NCI-H748 (cell line): Measurements from ENCODE around the gene OMA1.
"Not testable (repeated sequence)": the region's sequence is repeated elsewhere in the genome, so short reads cannot be mapped to it uniquely, and the experiment has no call there.

Source experiments
- DNase-seq: peaks from one replicate; lab custom pipeline; 2025; ENCODE audit not compliant: unreplicated experiment; lab: John Stamatoyannopoulos, UW

OMA1 gene

DNA sequence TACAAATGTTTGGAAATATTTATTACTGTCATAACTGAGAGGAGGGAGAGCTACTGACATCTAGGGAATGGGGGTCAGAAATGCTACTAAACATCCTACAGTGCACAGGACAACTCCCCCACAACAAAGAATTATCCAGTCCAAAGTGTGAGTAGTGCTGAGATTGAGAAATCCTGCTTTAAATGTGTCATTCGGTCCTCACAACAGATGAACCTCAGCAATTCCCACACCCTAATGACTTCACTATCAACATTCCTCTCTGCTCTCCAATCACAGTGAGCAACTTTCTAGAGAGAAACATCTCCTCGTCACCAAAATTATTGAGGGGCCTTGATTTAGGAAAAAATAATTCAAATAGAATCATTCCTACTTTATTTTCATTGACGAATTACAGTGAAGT is 18.0 kb downstream of the OMA1 start:
- no peak for DNase-seq

DNA sequence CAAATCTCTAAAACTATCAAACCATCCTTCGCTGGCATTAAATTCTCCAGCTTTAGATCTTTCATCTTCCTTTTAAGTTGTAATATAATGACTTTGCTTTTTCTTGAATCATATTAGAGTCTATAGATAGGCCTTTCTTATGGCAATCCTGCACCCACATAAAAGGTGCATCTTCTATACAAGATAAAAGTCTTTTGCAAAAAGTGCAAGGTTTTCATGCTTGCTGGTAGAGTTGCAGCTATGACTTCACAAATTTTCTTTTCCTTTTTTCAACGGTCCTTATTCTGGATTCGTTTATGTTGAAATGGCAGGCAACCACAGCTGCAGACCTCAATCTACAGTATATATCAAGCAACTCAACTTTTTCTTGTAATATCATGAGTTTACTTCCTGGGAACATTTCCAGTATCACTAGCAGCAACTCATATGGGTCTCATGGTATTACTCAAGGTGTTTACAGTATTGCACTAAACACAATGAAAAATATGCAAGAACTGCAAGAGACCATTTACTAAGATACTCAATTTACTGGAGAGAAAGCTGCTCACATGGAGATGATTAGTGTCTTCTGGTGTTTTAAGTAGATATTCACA is 22.1 kb downstream of the OMA1 start:
- no peak for DNase-seq

DNA sequence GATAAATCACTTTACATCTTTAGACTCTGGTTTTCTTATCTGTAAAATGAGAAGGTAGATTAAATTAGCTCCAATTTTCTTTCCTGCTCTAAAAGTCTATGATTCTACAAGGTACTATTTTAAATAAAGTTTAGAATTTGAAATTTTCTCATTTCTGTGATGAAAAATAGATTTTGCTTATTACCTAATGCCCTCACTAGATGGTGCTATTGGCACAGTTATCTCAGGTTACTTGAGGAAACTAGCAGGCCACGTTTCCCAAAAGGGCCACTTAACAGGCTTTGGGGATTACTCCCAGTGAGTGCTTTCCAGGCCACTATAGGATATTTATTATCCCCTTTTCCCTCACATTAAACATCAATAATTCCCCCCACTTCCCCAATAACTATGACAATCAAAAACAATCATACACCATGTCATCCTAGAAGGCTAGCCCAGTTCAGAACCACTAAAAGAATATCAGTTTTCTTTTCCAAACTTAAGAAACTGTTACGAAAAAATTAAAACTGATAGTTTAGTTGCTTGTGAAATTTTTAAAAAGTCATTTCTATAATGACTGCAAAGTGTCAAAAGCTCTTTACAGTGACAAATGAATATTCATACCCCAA is 30.6 kb downstream of the OMA1 start:
- peak; percentile 82 for DNase-seq

DNA sequence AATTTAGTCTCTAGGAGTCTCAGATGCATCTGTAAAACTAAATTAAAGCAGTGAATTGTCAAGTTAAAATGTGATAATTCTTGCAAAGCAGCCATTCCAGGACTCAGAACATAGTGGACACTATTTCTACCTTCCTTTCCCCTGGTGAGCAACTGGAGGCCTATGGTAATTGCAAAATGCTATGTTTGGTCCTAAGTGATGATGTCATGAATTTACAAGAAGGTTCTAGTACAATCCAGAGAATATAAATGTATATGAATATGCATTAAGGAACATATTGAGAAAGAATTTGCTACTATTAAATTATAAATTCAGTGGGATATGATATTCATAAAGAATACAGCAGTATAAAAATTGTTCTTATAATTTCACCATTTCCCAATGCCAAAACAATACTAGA is 32.6 kb downstream of the OMA1 start:
- DNase-seq, result no peak

DNA sequence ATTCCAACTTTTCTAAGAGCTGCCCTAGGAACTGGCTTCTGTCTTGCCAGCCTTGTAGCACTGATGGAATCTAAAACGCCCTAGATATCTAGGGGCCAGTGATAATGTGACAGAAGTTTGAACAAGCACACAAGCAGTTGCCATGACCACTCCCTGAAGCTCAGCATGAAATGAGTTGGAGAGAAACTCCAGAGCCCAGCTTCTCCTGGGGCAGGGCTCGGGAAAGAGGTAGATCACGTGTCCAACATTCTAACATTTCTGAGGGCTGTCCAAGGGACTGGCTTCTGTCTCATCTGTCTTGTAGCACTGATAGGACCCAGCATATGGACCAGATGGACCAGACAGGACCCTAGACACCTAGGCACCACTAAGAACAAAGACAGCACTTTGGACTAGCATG is 37.9 kb downstream of the OMA1 start:
- no peak for DNase-seq

DNA sequence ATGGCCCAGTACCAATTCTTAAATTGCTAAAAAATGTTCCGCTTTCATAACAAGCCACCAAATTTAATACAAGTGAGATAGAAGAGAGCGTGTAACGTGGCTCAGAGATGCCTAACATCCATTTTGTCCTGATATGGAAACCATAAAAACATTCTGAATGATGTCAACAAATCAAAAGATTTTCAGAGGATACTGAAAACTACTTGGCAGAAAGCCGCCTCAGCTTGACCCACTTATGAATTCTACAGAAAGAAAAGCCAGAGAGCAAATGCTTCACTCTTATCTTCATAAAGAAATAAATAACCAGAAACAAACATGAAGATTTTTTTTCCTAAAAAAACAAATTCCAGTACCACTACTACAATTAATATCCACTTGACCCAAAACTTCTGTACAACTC is 41.2 kb downstream of the OMA1 start:
- DNase-seq, result no peak

DNA sequence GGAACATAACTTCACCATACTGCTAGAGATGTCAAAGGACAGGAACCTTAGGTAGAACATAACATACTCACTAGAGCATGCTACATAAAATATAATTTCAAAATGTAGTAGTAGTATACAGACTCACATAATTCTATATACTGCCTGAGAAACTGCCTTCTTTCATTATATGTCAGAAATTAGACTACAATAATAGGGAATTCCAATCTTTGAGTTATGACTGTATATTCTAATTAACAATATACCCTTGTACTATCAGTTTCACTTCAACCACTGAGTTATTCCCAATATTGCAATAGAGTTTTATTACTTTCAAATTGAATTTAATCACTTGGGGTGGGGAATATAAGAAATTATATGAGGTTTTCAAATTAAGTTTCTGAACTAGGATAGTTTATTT is 44.0 kb downstream of the OMA1 start:
- DNase-seq, result no peak

DNA sequence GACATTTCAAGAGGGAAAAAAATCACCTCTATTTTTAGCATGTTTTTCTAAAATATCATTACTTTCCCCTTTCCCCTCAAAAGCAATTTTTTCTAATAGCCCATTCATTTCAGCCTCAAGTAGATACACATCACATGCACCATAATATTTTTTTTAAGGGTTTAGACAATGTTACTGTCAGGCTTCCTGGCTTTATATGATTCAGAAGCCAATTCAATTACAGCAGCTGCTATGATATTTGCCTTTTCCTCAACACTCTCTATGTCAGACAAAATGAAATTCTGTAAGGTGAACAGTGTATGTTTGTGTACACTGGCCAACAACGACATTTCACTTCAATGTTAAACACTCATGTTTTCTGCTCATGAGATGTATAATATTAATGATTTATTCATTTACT is 46.5 kb downstream of the OMA1 start:
- DNase-seq, result peak; percentile 53

DNA sequence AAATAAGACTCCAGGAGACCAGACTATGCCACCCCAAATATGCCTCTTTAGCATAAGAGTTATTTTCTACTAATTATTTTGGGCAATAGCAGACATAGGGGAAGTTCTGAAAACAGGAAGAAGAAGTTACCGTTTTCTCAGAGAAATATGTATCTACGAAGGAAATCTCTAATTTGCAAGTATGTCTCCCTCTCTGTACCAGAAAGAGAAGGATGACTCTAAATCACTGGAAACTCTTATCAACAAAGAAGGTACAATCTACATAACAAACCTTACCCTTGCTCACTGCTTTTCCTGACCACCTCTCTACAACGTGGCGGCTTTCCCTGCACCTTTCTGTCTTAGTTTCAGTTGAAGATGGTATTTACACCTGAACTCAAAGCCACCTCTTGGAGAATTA is 49.0 kb downstream of the OMA1 start:
- no peak for DNase-seq

DNA sequence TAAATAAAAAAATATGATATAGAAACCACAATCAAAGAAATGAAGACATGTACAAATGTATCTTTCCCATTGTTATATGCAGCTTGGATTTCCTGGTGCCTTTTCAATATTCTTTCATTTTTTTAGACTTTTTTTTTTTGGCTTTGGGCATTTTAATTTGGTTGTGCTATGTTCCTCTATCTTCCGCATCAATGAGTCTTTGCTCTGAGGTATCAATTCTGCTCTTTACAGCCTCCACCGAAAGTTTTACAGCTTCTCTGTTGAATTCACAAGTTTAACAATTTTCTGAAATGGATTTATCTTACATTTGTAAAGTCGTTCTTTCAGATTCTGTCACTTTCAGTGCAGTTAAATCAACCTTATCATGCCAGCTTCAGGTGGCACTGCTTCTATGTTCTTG is 50.5 kb downstream of the OMA1 start:
- DNase-seq, result no peak

DNA sequence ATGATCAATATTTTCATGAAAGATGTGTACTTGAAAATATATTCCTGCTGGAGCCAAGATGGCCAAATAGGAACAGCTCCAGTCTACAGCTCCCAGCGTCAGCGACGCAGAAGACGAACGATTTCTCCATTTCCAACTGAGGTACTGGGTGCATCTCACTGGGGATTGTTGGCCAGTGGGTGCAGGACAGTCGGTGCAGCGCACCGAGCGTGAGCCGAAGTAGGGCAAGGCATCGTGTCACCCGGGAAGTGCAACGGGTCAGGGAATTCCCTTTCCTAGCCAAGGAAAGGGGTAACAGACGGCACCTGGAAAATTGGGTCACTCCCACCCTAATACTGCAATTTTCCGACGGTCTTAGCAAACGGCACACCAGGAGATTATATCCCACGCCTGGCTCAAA is 57.6 kb downstream of the OMA1 start:
- DNase-seq, result not testable (repeated sequence)

DNA sequence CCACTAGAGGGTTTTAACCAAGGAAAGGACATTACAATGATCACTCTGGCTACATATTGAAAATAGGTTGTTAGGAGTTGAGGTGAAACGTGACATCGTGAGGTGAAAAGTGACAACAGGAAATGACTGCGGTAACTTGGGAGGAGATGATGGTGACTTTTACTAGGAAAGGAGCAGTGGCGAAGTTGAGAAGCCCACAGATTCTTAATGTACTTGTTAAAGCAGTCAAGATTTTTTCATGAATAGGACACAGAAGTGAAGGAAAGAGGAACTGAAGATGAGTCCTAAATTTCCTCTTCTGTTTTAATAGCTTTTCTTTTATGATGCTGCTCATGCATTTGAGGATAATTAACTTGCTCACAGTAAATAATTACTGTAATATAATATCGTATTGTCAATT is 59.5 kb downstream of the OMA1 start:
- DNase-seq, result no peak

DNA sequence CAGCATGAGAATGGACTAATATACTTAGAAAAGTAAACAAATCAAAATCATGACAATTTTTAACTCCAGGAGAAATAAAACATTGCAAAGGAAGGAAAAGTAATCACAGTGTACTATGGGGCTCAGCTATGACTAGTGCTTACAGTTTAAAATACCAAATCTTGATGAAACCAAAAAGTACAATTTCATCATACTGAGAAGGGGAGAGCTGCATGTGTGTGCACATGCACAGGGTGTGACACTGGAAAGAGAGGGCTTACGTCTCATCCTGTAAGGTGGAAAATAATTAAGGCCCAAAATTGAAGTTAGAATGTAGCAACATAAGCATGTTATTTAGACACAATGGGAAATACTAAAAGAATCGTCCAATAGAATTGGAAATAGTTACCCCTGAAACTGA is 64.6 kb downstream of the OMA1 start:
- DNase-seq, result no peak

DNA sequence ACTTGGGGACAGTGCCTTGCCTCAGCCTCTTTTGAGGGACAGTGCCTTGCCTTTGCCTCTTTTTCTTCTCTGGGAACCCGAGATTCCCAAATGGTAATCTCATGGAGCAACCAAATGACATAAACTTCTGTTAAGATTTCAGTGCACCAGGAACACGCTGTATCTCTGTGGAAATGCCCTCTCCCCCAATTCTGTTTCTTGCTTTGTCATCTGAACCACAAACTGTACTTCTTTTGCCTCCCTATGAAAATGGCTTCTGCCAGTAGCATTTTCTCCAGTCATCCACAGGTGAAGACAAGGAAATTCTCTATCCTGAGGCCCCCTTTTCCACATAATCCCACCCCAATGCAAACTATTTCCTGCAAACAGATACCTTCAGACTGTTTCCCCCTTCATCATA is 66.3 kb downstream of the OMA1 start:
- no peak for DNase-seq

DNA sequence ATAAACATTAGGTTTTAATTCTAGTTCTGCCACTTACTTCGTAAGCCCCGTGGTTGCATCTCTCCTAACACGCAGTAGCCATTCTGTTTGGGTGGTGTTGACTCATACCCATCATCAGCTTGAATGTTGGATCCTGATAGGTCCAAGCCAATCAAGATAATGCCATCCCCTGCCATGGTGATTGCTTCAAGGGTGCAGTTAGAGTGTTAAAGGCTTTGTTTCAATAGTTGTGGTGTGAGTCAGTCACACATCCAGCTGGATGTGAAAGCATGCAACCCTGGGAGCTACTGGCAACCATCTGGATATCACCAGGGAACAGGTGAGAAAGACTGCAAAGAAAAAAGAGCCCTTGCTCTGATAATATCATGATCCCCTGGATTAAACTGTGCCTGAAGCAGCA is 69.1 kb downstream of the OMA1 start:
- no peak for DNase-seq

DNA sequence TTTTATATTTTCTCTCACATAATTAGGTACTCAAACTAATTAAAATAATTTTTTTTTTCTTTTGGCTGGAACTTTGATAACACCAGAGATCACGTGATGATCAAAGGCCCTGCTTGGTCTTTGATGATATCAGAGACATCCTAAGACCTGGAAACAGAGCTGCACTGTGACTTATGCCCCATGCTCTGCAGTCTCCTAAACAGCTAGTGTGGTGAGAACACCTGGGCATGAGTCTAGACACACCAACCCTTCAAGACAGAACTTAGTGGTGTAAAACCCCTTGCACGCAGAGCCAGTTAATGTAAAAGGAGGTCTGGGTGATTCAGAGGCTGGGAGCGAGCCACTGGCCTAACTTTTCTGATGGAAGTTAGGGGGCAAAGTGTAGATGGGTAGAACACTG is 70.3 kb downstream of the OMA1 start:
- DNase-seq, result no peak

DNA sequence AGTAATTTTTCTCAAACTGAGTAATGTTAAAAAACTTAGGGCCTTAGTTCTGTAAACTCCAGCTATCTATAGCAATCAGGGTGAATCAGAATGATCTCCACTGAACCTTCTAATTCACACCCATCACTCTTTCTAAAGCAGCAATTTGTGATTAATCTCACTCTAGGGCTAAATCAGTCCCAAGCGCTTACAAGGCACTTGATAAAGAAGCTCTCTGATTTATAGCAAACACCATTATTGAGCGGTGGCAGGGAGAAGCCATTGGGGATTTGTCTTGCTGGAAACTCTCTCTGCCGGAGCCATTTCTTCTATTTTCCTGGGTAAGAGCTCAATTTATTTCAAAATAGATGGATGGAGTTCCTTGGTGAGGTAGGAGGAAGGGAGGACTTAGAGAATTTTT is 77.0 kb downstream of the OMA1 start:
- DNase-seq, result no peak

DNA sequence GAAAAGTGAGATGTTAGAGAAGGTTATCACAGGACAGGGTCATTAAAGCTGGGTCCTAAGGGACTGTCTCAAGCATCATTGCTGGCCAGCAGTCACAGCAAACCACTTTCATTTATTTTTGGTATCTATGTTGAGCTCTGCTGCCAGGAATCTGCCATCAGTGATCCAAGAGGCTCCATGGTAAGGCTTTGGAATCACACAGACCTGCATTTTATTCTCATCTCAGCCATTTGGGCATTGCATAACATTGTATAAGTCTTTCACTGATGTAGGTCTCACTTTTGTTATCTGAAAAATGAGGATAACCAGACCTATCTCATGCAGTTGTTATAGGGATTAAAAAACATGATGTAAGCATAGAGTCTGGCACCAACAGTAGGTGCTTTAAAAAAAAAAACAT is 77.5 kb downstream of the OMA1 start:
- DNase-seq, result no peak

DNA sequence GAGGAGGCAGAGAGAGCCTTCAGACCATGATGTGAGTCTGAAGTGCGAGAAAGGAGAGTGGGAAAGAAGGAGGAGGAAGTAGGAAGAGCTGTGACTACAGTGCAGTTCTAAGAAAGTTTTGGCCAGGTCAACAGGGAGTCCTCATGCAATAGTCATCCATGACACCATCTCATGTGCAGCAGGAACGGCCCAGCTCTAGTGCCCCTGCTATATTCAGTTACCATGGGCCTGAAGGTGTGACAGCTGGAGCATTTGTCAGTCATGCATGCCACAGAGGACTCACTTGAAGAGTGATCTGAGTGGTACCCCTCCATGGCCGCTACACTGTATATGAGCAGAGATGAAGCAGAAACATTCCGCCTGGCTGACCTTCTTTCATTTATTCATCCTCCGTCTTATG is 77.9 kb downstream of the OMA1 start:
- no peak for DNase-seq

DNA sequence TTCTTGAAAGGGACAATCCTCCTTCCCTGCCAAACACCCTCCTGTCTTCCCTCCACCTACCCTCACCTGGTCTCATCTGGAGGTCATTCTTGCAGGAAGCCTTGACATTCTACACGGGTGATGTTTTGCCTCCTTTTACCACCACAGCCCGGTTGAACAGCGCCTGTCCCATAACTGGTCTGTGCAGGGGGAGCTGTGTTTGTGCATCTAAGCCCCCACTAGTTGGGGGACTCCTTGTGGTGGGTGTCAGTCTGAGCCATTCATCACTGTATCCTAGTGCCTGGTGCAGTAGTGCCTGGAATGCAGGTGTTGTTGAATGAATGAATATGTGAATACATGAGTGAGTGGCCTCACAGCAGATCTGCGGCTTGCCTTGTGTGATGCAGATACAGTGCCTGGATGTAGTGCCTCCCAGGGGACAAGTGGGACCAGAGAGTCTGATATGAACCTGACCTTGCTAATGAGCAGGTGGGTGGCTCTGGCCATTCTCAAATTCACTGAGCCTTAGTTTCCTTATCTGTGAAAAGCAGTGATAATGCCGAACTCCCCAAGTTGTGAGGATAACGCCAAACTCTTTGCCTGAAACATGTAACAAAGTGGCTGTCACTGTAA is 79.8 kb downstream of the OMA1 start:
- no peak for DNase-seq

DNA sequence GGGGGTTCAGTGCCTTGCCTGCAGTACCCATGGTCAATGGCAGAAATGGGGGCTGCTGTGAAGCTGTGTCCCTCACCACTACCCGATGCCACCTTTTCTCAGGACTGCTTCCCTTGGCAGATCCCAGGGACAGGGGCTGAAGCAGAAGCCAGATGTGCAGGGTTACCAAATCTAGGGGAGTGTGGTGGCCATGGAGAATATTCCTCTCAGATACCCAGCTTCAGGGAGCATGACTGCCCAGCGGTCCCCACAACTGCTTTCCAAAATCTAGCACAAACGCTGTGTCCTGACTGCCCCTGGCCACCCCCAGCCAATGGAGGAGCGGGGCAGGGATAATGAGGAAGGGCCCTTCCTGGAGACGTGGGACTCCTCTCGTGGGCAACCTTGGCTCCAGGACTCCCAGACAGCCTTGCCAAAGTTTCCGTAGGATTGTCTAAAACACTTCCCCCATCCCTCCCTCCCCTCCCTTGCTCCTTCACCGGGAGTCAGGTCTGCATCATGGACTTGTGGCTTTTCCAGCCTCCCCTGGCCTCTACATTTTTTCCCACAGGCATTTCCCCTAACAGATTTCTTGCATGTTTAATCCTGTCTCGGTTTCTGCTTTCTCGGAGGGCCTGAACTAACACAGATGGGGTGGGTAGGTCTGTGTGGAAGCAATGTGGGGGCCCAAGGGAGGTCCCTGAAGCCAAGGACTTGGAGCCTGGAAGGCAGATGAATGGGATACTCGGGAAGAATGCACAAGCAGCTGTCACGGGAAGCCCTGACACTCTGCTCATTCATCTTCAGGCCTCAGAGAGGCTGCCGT is 80.5 kb downstream of the OMA1 start:
- no peak for DNase-seq

DNA sequence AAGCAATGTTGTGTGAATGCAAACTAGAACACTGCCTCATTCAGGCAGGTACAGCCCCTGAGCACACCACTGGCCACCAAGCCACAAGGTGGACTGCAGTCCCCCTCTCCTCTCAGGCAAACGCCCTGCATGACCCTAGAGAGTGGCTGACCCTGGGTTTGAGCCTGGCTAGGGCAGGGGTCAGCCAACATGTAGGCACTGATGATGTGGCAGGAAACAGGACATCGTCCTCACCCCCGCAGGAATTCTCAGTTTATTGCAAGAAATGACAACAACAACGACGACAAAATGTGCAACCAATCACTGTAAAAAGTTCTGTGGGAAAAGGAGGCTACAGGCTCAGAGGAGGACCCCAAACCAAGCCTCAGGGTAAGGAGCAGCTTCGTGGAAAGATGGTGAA is 81.3 kb downstream of the OMA1 start:
- no peak for DNase-seq
